ENCODE results near the gene DNER. TPM values are rescaled to one million over a fixed set of nuclear protein-coding genes. Genes with fewer than 3 reads are reported as not detected.
"Not testable (repeated sequence)": the region's sequence is repeated elsewhere in the genome, so short reads cannot be mapped to it uniquely, and the experiment has no call there.

Gene DNER
- 1 to 10 TPM in 1 of 2 donors, under 1 TPM in 1; 0.67 to 1.1 TPM for total RNA-seq
- long read RNA-seq, donor 1, partial matches to known transcripts: 0 of 2 reads
- long read RNA-seq, donor 1, other reads (novel, unspliced or antisense): 2 of 2 reads
- long read RNA-seq, donor 2, partial matches to known transcripts: 0 of 1 reads
- long read RNA-seq, donor 2, other reads (novel, unspliced or antisense): 1 of 1 reads

DNA sequence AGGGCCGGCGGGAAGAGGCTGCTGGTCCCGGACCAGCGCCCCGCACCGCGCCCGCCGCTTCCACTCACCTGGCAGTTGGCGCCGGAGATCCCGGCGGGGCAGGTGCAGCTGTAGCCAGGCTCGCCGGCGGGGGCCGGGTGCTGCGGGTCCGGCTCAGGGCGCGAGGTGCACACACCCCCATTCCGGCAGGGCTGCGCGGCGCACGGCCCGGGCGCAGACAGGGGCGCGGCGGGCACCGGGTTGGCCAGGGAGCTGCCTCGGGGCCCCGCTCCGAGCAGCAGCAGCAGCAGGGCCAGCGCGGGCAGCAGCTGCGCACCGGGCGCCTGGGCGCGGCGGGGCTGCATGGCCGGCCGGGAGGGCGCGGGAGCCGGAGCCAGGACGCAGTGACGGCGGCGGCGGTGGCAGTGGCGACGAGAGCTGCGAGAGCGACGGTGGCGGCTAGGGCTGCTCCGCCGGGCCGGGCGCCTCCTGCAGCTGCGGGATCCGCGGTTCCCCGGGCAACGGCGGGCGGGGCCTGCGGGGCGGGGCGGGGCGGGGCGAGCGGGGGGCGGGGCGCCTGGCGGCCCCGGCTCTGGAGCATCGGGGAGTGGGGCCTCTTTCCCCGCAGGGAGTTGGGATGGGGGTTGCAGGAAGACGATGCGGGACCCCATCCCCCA, at the start of gene DNER:
DNER (minus strand) TSS at position 476 of the 656 bp plus-strand sequence; CDS start at position 344, 132 bp downstream.
- DNase-seq (ENCODE audit: low spot score): no peak
- intact Hi-C loops (cut with DNase I): no loop called here

GRCh38 chr2:229761663-229762062, 47.3 kb upstream of the DNER start:
- DNase-seq (ENCODE audit: low spot score): no peak
- intact Hi-C loops (cut with DNase I): no loop called here

DNA sequence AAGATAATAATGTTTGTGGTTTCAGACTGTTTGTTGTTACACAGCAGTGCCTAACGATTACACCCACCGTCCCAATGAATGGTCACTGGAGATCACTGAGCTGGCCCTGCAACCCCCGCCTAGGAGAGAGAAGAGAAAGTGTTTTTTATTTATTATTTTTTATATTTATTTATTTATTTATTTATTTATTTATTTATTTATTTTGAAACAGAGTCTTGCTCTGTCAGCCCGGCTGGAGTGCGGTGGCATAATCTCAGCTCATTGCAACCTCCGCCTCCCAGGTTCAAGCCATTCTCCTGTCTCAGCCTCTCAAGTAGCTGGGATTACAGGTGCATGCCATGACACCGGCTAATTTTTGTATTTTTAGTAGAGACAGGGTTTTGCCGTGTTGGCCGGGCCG, 43.1 kb upstream of the DNER start:
- DNase-seq (ENCODE audit: low spot score); intact Hi-C loops (cut with DNase I): not testable (repeated sequence)

GRCh38 chr2:229752970-229753729, 38.8 kb upstream of the DNER start:
- DNase-seq (ENCODE audit: low spot score): no peak
- intact Hi-C loops (cut with DNase I): no loop called here

DNA sequence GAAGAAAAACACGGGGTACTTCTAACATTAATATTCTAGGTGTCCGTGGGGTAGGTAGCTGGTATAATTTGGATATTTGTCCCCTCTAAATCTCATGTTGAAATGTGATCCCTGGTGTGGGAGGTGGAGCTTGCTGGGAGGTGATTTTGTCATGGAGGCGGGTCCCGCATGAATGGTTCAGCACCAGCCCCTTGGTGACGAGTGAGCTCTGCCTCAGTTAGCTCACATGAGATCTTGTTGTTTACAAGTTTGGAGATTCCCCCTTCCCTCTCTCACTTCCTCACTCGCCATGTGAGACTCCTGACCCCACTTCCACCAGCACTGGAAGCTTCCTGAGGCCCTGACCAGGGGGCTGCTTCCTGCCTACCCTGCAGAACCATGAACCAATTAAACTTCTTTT, 35.4 kb upstream of the DNER start:
- intact Hi-C loops (cut with DNase I): no loop called here
- no peak for DNase-seq (ENCODE audit: low spot score)

GRCh38 chr2:229748950-229749349, 34.6 kb upstream of the DNER start:
- intact Hi-C loops (cut with DNase I): no loop called here
- DNase-seq (ENCODE audit: low spot score): no peak

DNA sequence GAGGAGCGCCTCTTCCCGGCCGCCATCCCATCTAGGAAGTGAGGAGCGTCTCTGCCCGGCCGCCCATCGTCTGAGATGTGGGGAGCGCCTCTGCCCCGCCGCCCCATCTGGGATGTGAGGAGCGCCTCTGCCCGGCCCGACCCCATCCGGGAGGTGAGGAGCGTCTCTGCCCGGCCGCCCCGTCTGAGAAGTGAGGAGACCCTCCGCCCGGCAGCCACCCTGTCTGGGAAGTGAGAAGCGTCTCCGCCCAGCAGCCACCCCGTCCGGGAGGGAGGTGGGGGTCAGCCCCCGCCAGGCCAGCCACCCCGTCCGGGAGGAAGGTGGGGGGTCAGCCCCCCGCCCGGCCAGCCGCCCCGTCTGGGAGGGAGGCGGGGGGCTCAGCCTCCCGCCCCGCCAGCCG, 28.3 kb upstream of the DNER start:
- intact Hi-C loops (cut with DNase I); DNase-seq (ENCODE audit: low spot score): not testable (repeated sequence)

- intact Hi-C loops (cut with DNase I): no loop called here
Observed at GRCh38 chr2:229740279-229740678, 25.9 kb upstream of the DNER start.

GRCh38 chr2:229738024-229738625, 23.8 kb upstream of the DNER start:
- intact Hi-C loops (cut with DNase I): no loop called here
- DNase-seq (ENCODE audit: low spot score): no peak

More at GRCh38 chr2:229740279-229740678, 25.9 kb upstream of the DNER start:
- DNase-seq (ENCODE audit: low spot score): no peak

- intact Hi-C loops (cut with DNase I): no loop called here
- DNase-seq (ENCODE audit: low spot score): no peak
Observed at GRCh38 chr2:229734410-229734809, 20.1 kb upstream of the DNER start.

DNA sequence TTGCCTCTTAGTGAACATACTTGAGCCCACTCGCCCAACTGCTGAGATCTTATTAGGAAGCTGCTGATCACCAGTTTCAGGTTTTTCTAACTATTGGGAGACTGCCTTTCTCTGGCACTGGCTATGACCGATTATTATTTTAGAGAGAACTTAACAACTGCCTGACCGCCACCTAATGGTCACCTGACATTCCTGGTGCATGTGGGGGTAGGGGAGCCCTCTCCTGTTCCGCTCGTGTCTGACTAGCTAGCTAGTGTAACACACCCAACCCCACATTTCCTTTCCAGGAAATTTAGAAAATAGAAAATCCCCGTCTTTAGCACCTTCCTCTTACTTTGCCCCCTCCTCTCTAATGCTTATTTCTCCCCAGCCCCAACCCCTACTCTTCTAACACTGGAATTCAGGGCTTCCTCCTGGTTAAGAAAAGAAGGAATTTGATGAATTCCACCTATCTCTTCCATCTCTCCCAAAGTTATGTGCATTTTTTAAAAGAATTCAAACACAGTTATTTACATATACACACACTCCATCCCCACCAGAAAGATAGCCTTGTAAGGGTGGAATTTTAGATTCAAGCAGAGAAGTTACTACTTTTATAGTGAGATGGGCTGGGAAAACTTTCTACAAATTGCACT, 19.4 kb upstream of the DNER start:
- intact Hi-C loops (cut with DNase I): no loop called here
- DNase-seq (ENCODE audit: low spot score): no peak

- intact Hi-C loops (cut with DNase I): no loop called here
- DNase-seq (ENCODE audit: low spot score): no peak
Observed at GRCh38 chr2:229732897-229733296, 18.5 kb upstream of the DNER start.

DNA sequence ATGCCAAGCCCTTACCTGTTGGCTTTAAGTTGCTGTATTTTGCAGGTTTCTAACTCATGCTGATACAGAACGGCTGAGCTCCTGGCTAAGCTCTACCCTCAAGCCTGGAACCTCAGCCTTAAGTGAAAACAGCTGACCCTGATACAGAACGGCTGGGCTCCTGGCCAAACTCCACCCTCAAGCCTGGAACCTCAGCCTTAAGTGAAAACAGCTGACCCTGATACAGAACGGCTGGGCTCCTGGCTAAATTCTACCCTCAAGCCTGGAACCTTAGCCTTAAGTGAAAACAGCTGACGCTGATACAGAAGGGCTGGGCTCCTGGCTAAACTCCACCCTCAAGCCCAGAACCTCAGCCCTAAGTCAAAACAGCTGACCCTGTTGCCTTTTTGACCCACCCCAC, 17.6 kb upstream of the DNER start:
- intact Hi-C loops (cut with DNase I): no loop called here
- DNase-seq (ENCODE audit: low spot score): no peak

DNA sequence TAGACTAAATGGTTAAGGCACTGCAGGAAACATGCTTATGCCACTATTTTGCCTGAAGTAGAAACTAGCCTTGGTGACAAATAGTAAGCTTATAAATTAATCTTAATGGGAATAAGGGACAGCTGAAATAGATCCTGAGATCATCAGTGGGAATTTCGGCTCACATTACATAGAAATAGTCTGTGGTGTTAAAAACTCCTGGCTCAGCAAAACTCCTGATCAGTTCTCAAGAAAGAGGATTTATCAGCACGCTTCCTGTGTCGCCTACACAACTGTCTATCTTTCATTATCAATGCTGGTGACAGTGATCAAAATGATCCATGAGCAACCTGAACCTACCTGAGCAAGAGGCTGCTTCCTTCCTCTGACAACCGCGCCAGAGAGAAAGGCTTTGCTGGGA, 17.0 kb upstream of the DNER start:
- no peak for DNase-seq (ENCODE audit: low spot score)
- intact Hi-C loops (cut with DNase I): no loop called here

GRCh38 chr2:229728370-229728769, 14.0 kb upstream of the DNER start:
- intact Hi-C loops (cut with DNase I): no loop called here
- DNase-seq (ENCODE audit: low spot score): no peak

- DNase-seq (ENCODE audit: low spot score): no peak
Observed at GRCh38 chr2:229726643-229727042, 12.3 kb upstream of the DNER start.

DNA sequence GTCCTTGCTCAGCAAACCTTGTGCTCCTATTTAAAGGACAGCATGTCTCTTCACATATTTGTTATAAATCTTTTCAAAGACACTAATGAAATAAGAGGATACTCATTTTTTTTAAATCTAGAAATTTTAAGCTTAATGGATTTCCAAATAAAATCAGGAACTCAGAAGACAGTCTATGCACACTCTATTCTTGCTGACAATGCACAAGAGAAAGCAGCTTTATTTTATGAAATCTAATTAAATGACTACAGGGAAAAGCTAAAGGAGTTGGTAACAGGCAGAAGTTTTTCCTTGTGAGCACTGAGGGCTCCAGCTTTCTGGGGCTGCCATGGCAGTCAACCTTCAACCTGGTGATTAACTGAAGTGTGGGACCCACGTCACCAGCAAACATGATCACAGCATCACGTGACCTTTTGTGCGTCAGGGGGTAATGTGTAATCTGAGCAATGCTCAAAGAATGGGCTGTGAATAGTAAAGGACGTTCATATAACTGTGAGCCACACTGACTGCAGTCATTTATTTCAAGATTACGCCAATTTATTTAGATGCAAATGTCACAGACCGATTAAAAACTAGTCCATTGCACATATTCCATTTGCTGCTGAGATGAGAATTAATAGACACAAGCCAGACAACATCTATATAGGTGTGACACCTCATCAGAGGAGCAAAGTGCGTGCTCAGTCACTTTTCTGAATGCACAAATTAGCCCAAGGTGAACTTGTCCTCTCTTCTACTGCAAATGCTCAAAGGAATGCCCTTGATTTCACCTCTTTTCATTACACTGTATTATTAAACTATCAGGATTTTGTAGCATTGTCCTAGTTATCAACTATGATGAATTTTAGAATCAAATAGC, 11.6 kb upstream of the DNER start:
- intact Hi-C loops (cut with DNase I): no loop called here
- DNase-seq (ENCODE audit: low spot score): no peak

More at GRCh38 chr2:229726643-229727042, 12.3 kb upstream of the DNER start:
- intact Hi-C loops (cut with DNase I): no loop called here

- DNase-seq (ENCODE audit: low spot score); intact Hi-C loops (cut with DNase I): not testable (repeated sequence)
Observed at GRCh38 chr2:229723192-229723591, 8.8 kb upstream of the DNER start.

Data from posterior vena cava (tissue), 2 donors.